Astrocyte of the cerebellum (primary cell): ENCODE measurements around the gene BOLA1.

ENCODE experiments used
- DNase-seq: peaks from one replicate; pipeline ENCODE4 v3.0.0-alpha.2; 2011; ENCODE audit warnings: low read depth
- H3K4me3 ChIP-seq: 2 replicates; pipeline ENCODE4 v1.5.1; 2011; ENCODE audit warnings: mild to moderate bottlenecking, low read depth, low read length, moderate library complexity
- in situ Hi-C: cut with HindIII; loops from 2 replicates; pipeline ENCODE4 v1.10.0; 2017; ENCODE audit warnings: low sequenced_read_pairs
- TF ChIP-seq, protein P1 (sequence below): IDR thresholded peaks from 2 replicates; pipeline ENCODE4 v1.5.1; 2012; ENCODE audit warnings: low read length, low read depth, moderate library complexity, mild to moderate bottlenecking; ENCODE audit errors: missing control alignments

BOLA1 gene

DNA sequence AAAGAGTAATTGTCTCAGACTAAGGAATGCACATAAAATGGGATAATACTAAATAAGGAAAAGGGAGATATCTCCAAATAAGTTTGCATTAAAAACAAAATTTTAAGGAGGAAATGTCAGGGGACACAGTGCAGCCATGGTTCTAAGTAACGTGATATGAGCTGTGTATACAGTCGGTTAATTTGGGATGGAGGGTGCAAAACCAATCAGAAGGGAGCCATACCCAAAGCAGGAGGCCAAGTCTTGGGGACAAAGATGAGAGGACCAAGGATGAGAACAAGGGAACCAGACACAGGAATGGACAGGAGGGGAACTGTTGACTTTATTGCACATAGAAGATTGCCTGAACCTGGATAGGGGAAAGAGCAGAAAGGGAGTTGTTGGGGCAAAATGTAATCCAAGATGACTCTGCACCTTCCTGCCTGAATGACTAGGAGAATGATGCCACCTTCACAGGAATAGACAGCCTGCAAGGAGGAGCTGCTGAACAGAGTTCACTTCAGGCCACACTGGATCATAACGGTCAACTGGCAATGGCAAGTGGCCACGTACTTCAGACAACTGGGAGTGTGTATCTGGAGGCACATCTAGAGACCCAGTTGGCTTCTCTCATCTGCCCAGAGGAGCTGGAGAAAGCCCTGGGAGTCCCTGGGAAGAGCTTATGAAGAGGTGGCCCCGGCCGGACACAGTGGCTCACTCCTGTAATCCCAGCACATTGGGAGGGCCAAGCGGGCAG lies 22.0 kb upstream of the BOLA1 start:
- TF ChIP-seq, protein P1, sequence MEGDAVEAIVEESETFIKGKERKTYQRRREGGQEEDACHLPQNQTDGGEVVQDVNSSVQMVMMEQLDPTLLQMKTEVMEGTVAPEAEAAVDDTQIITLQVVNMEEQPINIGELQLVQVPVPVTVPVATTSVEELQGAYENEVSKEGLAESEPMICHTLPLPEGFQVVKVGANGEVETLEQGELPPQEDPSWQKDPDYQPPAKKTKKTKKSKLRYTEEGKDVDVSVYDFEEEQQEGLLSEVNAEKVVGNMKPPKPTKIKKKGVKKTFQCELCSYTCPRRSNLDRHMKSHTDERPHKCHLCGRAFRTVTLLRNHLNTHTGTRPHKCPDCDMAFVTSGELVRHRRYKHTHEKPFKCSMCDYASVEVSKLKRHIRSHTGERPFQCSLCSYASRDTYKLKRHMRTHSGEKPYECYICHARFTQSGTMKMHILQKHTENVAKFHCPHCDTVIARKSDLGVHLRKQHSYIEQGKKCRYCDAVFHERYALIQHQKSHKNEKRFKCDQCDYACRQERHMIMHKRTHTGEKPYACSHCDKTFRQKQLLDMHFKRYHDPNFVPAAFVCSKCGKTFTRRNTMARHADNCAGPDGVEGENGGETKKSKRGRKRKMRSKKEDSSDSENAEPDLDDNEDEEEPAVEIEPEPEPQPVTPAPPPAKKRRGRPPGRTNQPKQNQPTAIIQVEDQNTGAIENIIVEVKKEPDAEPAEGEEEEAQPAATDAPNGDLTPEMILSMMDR = no peak
- DNase-seq = no peak
- in situ Hi-C loops = no loop called here
- H3K4me3 ChIP-seq = no peak overlapping the region

DNA sequence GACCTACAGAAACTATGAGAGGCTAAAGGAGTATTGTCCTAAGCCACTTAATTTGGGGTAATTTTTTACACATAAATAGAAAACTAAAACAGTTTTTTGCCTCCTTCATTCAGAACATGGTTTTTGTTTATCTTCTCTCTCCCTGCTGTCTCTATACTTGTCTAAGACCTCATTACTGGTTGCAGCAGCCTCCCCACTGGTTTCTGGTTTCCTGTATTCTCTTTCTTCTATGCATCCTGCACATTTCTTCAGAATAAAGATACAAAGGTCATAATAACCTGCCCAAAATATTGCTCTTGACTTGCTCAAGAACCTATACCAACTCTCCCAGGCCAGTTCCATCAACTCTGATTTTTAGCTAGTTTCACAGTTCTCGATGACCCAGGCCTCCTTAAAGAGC lies 19.8 kb upstream of the BOLA1 start:
- DNase-seq = no peak
- H3K4me3 ChIP-seq = no peak overlapping the region
- in situ Hi-C loops = no loop called here
- TF ChIP-seq, protein P1 = no peak

DNA sequence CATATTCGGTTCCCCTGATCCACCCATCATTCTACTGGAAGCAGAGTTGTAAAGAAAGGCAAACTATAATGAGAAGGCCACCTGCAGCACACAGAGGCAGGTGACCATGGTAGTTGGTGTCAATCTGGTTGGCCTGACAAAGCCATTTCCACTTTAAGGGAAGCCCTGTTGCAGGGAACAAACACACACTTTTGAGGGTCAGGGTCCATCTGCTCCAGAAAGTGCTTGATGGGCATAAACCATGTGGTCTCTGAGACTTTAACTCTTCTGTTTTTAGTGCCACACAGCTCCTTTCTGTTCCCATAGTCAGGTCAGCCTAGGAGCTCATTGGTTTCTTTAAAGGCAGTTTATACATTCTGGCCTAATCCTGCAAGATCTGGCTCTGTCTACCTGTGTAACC lies 17.5 kb upstream of the BOLA1 start:
- no peak overlapping the region for H3K4me3 ChIP-seq
- in situ Hi-C loops = no loop called here

DNA sequence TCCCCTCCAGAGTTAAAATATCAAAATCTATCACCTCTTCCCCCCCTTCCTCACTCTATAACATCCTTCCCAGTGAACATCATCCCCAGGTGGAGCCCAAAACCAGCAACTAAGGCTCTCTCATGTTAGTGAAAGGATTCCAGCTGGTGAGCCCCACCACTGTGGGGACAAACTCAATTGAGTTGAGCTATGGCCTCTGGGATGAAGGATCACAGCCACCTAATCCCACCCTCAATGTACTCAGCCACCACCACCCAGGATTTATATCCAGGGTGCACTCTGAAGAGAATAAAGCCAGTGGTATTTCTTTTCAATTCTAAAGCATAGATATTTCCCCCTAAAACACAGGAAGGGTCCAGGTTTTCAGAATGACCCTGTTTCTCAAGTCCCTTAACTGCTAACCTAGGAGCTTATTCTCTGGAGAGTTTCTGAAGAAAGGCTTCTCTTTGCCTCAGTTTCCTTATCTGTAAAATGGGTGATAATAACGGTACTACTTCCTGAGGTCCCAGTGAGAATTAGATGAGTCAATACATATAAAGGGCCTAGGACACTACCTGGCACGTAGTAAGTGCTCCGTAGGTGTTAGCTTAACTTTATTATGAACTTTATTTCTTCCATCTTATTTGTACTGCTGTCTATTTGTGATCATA lies 15.6 kb upstream of the BOLA1 start:
- no peak overlapping the region for H3K4me3 ChIP-seq
- in situ Hi-C loops = no loop called here
- TF ChIP-seq, protein P1 = no peak

More for the DNA sequence above, 17.5 kb upstream of the BOLA1 start:
- DNase-seq = no peak
- TF ChIP-seq, protein P1 = no peak

DNA sequence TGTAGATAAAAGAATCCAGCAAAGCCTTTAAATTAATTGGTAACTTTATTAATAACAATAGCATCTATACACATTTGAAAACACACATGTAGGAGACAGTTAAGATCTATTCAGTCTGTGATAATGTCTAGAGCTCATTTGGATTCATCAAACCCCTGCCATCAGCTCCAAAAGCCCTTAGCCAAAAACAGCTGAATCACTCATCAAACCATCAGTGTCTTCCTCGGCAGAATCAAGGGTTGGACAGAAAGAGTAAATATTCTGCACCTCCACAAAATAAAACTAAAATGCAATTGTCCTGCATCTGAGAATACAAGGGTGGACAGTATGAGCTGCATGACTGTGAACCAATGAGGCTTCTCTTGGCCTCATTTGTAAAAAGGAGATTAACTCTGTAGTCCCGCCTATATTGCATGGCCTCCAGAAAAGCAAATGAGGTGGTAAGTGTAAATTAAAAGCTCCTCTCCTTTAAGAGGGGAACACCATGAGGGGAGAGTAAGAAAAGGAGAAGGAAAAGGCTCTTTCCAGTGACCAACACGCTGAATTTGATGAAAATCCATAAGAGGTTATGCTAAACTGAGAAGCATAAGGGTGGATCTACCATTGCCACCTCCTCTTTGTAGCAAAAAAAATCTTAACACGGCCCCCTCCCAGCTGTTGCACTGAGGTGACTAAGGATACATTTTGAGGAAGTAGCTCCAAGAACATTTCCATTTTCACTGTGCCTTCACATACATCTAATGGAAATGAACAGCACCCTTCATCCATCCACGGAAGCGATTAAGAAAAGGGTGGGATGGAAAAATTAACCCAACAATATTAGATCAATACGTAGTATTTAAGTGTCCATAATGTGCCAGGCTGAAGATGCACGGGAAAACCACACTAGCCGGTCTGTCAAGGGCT lies 14.7 kb upstream of the BOLA1 start:
- DNase-seq = no peak
- in situ Hi-C loops = no loop called here
- TF ChIP-seq, protein P1 = no peak
- H3K4me3 ChIP-seq = peak overlapping the region; percentile 51

More for the DNA sequence above, 15.6 kb upstream of the BOLA1 start:
- DNase-seq = no peak
